ENCODE data around the gene RBM38.
"Not testable (repeated sequence)": the region's sequence is repeated elsewhere in the genome, so short reads cannot be mapped to it uniquely, and the experiment has no call there.

The RBM38 gene

GRCh38 chr20:57390604-57391438, at the start of gene RBM38:
RBM38 (plus strand) TSS chr20:57391396; CDS start chr20:57391582, 186 bp downstream.
- DNase-seq (ENCODE audit: low spot score) (peak; percentile 32), FAIRE-seq (no peak)

GRCh38 chr20:57341663-57342062, 49.5 kb upstream of the RBM38 start:
- DNase-seq (ENCODE audit: low spot score) (no peak), FAIRE-seq (no peak)

GRCh38 chr20:57342829-57343228, 48.4 kb upstream of the RBM38 start:
- FAIRE-seq (no peak), DNase-seq (ENCODE audit: low spot score) (no peak)

- FAIRE-seq, result peak; percentile 79
- peak; percentile 49 for DNase-seq (ENCODE audit: low spot score)
These were observed 44.7 kb upstream of the RBM38 start for GRCh38 chr20:57346477-57346876.

- FAIRE-seq, result no peak
- no peak for DNase-seq (ENCODE audit: low spot score)
These were observed 43.8 kb upstream of the RBM38 start for GRCh38 chr20:57347393-57347792.

GRCh38 chr20:57348200-57348921, 42.8 kb upstream of the RBM38 start:
- FAIRE-seq; DNase-seq (ENCODE audit: low spot score): not testable (repeated sequence)

- not testable (repeated sequence) for FAIRE-seq; DNase-seq (ENCODE audit: low spot score)
These were observed 42.1 kb upstream of the RBM38 start for GRCh38 chr20:57348922-57349574.

- no peak for DNase-seq (ENCODE audit: low spot score)
- no peak for FAIRE-seq
These were observed 41.0 kb upstream of the RBM38 start for GRCh38 chr20:57350081-57350710.

GRCh38 chr20:57350726-57351041, 40.5 kb upstream of the RBM38 start:
- not testable (repeated sequence) for DNase-seq (ENCODE audit: low spot score); FAIRE-seq

- FAIRE-seq, result peak; percentile 44
- DNase-seq (ENCODE audit: low spot score), result peak; percentile 79
These were observed 40.0 kb upstream of the RBM38 start, which contains the start of gene RAE1 for GRCh38 chr20:57351042-57351783. RAE1 (plus strand) TSS chr20:57351255; CDS start chr20:57354039, 2,784 bp downstream.

- DNase-seq (ENCODE audit: low spot score) (no peak), FAIRE-seq (no peak)
These were observed 38.9 kb upstream of the RBM38 start for GRCh38 chr20:57352305-57352704.

GRCh38 chr20:57353351-57353750, 37.8 kb upstream of the RBM38 start:
- DNase-seq (ENCODE audit: low spot score), result no peak
- no peak for FAIRE-seq

- peak; percentile 38 for FAIRE-seq
- peak; percentile 41 for DNase-seq (ENCODE audit: low spot score)
These were observed 29.7 kb upstream of the RBM38 start for GRCh38 chr20:57361517-57361916.

- no peak for DNase-seq (ENCODE audit: low spot score)
- FAIRE-seq, result no peak
These were observed 26.7 kb upstream of the RBM38 start for GRCh38 chr20:57364451-57364850.

GRCh38 chr20:57369596-57369995, 21.6 kb upstream of the RBM38 start:
- DNase-seq (ENCODE audit: low spot score) (no peak), FAIRE-seq (no peak)

- no peak for FAIRE-seq
- DNase-seq (ENCODE audit: low spot score), result no peak
These were observed 20.9 kb upstream of the RBM38 start for GRCh38 chr20:57370316-57370715.

- FAIRE-seq (no peak), DNase-seq (ENCODE audit: low spot score) (no peak)
These were observed 19.8 kb upstream of the RBM38 start for GRCh38 chr20:57371363-57371762.

GRCh38 chr20:57372157-57372556, 19.0 kb upstream of the RBM38 start:
- FAIRE-seq, result no peak
- DNase-seq (ENCODE audit: low spot score), result no peak

- DNase-seq (ENCODE audit: low spot score) (no peak), FAIRE-seq (no peak)
These were observed 18.4 kb upstream of the RBM38 start for GRCh38 chr20:57372581-57373350.

- no peak for FAIRE-seq
- no peak for DNase-seq (ENCODE audit: low spot score)
These were observed 16.8 kb upstream of the RBM38 start for GRCh38 chr20:57374343-57374930.

Data from RCC 7860 (cell line).